Occipital lobe (tissue), 2 donors: ENCODE measurements around the gene HS3ST2. TPM values are rescaled to one million over a fixed set of nuclear protein-coding genes. Genes with fewer than 3 reads are reported as not detected.
"Not testable (repeated sequence)": the region's sequence is repeated elsewhere in the genome, so short reads cannot be mapped to it uniquely, and the experiment has no call there.

Source experiments
- DNase-seq: peaks from one replicate; lab custom pipeline; 2025; lab: John Stamatoyannopoulos, UW
- total RNA-seq: library from RNA; depleted of rRNA; stranded (reverse); fragments of >200 nt; gene quantifications from one replicate; pipeline ENCODE4 v1.2.3, GENCODE V29; 2014

The HS3ST2 gene
- total RNA-seq, 1 donor from 2014 or later: 2.0 TPM

- no peak for DNase-seq
These were observed 118.2 kb downstream of the HS3ST2 start for GRCh38 chr16:22932032-22932771.

GRCh38 chr16:22933173-22933572, 119.2 kb downstream of the HS3ST2 start:
- no peak for DNase-seq

GRCh38 chr16:22934786-22935185, 120.8 kb downstream of the HS3ST2 start:
- no peak for DNase-seq

- no peak for DNase-seq
These were observed 123.2 kb downstream of the HS3ST2 start for GRCh38 chr16:22937169-22937568.

GRCh38 chr16:22938647-22939046, 124.7 kb downstream of the HS3ST2 start:
- DNase-seq: no peak

GRCh38 chr16:22939744-22940363, 125.9 kb downstream of the HS3ST2 start:
- not testable (repeated sequence) for DNase-seq

- DNase-seq: no peak
These were observed 128.1 kb downstream of the HS3ST2 start for GRCh38 chr16:22941970-22942501.

GRCh38 chr16:22942811-22943210, 128.8 kb downstream of the HS3ST2 start:
- DNase-seq: no peak

GRCh38 chr16:22945361-22945760, 131.4 kb downstream of the HS3ST2 start:
- peak; percentile 41 for DNase-seq

- DNase-seq: no peak
These were observed 132.5 kb downstream of the HS3ST2 start for GRCh38 chr16:22946433-22946832.

- peak; percentile 15 for DNase-seq
These were observed 134.2 kb downstream of the HS3ST2 start for GRCh38 chr16:22948058-22948602.

- DNase-seq: peak; percentile 5
These were observed 134.8 kb downstream of the HS3ST2 start for GRCh38 chr16:22948603-22949368.

GRCh38 chr16:22955461-22956070, 141.6 kb downstream of the HS3ST2 start:
- DNase-seq: no peak

- no peak for DNase-seq
These were observed 147.2 kb downstream of the HS3ST2 start for GRCh38 chr16:22961206-22961605.

- DNase-seq: no peak
These were observed 148.9 kb downstream of the HS3ST2 start for GRCh38 chr16:22962905-22963304.
